Mesenteric fat pad (tissue), 1 donor: ENCODE data around the gene TRNT1. TPM values are rescaled to one million over a fixed set of nuclear protein-coding genes. Genes with fewer than 3 reads are reported as not detected.

Experiments
- DNase-seq: peaks from one replicate; pipeline ENCODE4 v3.0.0-alpha.2; 2020; ENCODE audit warnings: low spot score
- total RNA-seq: library from RNA; stranded (reverse); fragmentation: NEBNext Ultra II Directional; extraction: Animal tissue kit (Norgen Biotek cat#: 25700); gene quantifications from one replicate; pipeline ENCODE4 v1.2.1, GENCODE V29; 2021
- donor health status: DM: yes; HTN: yes; CAD: no.

TRNT1 gene
- total RNA-seq, 1 donor from 2014 or later, result 23.8 TPM

DNA sequence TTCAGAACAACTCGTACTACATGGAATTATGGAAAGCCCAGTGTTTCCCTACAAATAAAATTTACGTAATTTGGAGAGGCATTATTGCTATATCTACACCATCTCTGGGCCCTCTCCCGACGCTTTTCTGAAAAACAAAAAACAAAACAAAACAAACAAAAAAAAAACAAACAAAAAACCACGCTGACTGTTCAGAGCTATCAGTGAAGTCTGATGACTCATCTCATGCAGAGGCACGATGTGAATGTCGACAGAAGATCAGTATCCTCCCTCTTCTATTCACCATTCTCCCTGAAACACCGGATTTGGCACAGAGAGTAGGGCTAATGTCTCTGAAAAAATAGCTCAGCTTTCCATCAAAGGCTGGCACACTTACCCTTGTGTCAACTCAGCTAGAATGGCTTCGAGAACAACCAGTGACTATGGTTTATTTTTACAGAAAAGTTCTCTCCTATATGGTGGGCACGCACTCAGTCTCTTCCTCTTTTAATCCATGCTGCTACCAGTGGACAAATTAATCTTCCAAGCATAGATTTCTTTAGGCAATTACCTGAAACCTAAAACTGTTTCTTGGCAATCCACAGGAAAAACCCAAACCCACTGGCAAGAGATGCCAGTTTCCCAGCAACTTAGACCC is 51.2 kb downstream of the TRNT1 start:
- DNase-seq, result no peak

DNA sequence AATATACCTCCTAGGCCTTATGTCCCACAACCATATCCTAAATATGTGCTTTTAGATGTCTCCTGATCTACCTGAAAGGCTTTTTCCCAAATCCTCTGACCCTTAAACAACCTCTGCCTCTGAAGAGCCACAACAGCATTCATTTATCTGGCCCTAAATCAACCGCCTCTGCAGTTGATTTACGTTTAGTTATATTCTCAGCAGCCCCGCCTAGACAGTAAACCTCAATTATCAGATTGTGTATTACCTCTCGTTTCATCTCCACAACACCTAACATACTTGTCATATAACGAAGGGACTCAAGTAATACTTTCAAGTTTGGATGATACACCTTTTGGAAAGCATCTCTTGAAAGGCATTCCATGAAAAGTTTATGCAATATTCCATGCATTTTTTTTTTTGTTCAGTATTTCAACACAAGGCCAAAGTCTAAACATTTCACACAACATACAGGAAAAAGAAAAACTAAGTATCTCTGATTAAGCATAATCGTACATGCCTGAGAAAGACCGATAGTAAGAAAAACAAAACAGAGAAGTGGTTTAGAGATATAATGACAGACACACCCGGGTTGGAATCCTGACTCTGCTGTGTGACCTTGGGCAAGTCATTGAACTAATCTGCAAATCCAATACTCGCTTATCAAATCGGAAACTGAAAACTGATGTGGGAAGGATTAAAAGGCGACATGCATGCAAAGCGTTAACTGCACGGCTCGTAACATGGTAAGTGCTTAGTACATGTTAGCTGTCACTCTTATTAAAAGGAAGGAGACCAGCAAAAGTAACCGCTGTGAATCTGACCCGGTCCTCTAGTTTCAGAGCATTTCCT is 52.0 kb downstream of the TRNT1 start:
- no peak for DNase-seq

DNA sequence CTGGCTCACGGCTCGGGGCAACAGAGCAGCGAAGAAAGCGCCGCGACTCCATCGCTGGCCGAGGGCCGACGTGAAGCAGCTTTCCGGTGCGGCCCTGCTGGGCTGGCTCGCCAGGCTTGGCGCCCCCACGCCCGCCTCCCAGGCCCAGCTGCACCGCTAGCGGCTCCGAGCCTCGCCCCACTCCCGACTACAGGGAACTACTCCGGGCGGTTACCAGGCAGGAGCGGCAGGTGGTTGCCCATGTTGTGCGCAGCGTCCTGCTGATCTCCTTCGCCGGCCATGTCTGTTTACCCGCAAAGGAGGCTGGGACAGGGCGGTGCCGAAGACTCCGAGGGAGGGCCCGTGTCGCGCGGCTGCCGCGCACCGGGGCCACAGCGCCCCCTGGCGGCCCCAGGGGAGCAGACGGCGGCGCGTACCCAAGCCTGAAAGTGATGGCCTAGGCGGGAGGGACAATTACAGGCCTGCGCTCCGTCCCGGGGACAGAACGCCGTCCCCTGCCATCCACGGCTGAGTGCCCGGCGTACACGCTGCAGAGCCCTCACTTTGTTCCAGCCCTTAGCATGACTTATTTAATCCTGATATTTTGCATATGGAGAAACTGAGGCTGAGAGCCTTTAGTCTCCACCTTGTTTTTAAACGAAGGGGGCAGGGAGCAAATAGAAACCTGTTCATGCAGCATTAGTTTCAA is 52.8 kb downstream of the TRNT1 start, which contains the start of gene CRBN:
Gene CRBN (minus strand): TSS at position 285 of the 688 bp plus-strand sequence. CDS start 4 bp downstream, at position 281.
- DNase-seq, result peak; percentile 97

DNA sequence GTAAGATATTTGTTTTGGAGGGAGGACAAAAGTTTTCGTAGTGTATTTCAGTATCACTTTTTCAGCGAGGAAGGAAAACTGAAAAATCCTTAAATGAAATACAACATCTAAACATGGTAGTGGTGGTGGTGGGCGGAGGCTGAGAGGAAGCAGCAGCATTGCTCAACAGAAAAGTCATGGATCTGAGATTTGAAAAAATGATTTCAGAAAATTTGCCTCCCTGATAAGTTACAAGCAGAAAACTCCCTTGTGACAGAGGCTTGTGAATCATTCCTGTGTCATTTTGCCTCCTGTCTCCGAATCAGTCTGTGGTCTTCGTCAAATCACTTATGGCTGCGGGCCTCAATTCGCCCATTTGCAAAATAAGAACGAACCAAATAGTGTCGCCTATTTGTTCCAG is 53.7 kb downstream of the TRNT1 start:
- DNase-seq, result no peak

DNA sequence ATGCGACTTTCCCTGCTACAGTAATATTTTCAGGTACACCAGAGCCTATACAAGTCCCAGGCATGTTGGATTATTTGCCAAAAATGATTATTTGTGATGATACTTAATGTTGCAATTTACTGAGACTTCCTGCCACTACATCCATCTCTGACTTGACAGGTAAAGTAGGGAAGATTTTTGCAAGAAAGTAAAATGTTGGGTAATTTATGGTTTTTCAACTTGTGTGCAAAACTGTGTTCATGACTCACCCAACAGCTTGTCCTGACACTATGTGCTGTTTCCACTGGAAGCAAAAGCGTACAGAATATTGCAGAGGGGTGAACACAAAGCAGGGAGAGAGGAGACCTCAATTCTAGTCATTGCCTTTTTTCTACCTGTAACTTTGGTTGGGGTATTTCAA is 58.1 kb downstream of the TRNT1 start:
- no peak for DNase-seq

DNA sequence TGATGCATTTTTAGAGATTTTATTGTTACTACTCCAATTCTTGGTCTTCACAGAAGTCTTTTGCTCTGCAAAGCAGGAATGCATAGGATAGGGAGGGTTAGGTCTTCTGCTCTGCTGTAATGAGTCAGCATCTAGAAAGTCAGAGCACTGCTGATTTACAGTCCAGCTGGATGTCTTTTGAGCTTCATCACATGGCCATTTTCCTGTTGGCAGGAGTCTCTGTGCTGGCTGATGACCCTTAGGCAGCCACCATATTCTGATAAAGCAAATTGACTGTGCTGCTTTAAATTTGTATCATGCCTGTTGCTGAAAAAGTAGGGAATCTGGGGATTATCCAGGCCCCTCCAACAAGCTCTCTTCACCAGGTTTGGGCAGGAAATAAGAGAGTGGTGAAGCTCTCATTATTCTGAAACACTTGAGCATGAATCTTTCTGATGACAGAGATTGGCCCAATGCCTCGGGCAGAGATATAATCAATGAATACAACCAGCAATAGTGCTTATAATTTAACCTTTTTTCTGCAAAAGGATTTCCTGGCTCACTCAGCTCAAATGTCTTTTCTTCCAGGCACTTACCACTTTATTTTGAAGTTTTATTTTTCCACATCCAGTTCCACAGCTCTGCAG is 62.5 kb downstream of the TRNT1 start:
- no peak for DNase-seq

DNA sequence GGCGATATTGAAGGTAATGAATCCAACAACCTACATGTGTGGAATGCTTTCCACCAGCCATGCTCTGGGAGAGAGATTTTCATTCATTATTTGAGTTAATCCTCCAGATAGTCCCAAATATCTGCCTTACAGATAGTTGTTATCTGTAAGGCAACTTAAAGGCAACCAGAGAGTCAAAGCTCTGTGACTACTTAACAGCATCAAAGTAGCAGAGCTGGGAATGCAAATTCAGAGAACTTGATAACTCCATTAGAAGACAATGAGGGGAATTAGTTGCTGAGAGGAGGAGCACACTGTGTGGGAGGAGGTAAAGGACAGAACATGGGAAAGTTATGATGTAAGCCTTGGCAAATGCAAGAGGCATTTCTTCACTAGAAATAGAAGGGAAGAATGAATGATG is 63.2 kb downstream of the TRNT1 start:
- DNase-seq, result no peak

DNA sequence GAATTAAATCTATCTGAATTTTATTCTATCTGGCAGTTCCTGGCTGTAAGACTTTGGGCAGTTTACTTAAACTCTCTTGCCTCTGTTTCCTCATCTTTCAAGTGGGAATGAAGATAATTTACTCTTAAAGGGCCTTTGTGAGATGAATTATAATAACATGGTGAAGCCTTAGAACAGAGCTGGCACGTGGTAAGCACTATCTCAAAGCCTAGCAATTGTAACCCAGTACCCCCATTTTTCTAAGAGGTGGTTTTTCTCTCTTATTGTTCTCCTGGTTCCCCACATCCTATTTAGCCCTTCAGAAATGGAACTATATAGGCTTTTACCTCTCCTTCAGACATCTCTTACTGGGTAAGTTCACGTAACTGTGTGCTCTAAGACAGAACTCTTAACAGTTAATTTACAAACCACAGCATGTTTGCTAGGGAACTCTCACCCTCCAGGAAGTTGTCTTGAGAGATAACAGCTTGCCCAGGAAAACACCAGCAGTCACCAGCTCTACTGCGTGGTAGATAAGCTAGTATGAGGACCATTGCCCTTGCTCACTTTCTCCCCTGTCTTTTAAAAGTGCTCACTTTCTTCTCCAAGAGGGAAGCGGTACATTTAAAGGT is 65.0 kb downstream of the TRNT1 start:
- DNase-seq, result no peak

DNA sequence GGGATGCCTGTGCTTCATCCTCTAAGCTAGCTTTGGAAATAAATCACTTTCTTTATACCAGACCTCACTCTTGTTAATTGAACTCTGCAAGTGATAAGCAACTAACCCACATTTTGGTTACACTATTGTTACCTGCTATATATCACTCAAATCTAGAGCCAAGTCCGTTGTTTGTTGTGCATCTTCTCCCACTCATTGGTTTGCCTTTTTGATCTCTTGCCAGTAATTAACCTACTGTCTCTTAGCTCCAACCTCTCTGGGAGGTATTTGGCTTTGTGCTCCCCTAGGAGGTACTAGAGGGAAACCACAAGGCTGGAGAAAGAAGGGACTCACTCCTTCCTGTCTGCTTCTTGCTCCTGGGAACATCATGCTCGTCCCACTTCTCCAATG is 65.5 kb downstream of the TRNT1 start:
- no peak for DNase-seq

DNA sequence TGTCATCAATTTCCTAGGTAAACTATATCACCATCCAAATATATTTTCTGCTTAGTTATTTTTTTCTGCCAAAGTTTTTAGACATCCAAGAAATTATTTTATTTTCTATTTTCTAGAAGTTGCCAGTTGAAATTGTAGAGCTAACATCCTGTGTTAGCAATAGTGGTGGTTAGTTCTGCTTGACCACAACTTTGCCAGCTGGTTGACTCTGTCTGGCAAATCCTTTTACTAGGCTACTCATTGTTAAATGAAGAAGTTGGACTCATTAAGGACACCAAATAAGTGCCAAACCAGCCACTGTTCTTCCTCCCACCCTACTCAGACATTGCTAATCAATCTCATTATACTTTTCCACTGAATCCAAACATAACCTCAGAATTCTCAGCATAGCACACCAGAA is 68.1 kb downstream of the TRNT1 start:
- no peak for DNase-seq

DNA sequence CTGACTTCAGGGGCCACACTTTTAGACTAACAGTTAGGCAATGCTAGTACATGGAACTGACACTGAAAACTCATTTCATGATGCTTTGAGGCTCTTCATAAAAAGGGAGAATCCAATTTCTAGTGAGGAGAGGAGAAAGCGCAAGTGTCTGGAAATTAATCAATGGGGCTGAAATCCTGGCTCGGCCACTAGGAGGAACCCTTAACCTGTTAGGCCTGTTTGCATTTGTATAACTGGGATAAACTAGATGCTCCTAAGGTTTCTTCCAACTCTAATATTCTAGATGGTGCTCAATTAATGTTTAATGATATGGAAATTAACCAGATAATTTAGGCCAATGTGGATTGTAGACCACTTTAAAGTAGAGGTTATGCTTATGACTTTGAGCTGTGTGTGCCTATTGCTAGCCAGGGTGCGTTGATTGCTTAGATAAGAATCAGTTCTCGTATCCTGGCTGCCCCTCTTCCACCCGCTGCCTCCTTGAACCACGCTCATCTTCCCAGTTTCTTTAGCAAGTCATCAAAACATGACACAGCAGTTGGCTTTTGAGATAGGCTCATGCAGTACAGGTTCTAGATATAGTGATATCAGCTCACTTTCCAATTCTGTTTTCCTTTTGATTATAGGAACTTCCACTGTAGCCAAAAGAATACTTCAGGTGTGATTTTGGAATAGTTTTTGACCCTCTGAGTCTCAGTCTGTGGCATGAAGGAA is 69.6 kb downstream of the TRNT1 start:
- DNase-seq, result no peak

Other genes with a start within 250 kb of the TRNT1 start
- gene IL5RA, start 16.6 kb upstream of the TRNT1 start, total RNA-seq, result not detected
- 32.0 TPM for gene CRBN, start 52.8 kb downstream of the TRNT1 start, total RNA-seq